ENCODE results near the gene USP49. TPM values are rescaled to one million over a fixed set of nuclear protein-coding genes. Genes with fewer than 3 reads are reported as not detected.
"Not testable (repeated sequence)": the region's sequence is repeated elsewhere in the genome, so short reads cannot be mapped to it uniquely, and the experiment has no call there.

Gene USP49
- total RNA-seq, 1 experiment from 2014 or later, result 1.6 TPM

DNA sequence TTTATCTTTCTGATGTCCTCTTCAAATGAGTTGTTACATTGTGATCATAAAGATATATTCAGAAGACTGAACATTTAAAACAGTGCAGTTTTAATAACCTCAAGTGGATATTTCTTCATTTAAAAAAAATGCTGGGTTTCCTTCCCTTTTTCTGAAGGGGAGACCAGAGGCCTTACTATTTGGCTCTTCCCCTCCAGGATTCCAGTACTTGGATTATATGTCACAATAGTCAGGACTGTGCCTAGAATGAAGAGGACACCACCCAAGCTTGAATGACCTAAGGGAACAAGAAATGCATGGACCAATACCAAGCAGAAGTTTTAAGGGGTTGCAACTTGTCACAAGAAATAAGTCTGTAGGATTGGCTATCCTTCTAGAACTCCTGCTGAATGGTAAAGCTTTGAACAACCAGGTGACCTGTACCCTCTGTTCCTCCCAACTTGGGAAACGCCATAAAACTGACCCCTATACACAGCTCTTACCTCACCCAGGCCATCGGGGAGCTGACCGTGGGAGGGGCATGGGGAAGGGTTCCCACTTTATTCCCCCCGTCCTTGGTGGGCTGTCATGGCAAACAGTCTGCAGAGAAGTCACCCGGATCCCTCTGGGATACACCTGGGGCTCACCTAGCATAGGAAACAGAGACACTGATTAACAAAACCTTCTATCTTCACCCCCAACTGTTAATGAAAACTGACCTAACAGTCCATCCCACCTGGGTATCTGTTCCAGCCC lies 117.5 kb downstream of the USP49 start:
- no peak for DNase-seq (ENCODE audit: low read depth)
- in situ Hi-C loops (cut with HindIII; ENCODE audit: low pct_unique_long_range_greater_than_20kb, low sequenced_read_pairs), result no loop called here

DNA sequence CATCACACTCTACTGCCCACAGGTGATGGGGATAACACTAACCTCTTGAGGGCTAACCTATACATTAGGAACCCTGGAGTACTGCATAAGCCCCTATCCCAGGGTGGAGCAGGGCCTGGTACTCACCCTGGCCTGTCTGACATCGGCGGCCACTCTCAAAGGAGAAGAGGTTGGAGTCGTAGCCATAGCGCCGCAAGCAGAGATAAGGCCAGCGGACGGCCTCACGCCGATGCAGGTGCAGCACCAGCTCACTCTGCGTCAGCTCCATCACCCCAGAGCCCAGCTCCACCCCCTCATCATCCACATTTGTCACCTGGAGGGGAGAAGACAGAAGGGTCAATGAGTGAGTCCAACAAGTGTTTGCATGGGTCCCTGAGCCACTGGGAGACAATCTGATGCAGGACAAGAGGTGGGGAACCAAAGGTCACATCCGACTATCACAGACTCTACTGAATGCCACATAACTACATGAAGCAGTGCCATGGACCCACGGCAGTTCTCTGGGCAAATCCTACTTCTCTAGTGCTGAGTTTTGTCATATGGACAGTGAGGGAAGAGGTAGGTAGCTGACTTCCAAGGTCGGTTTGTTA lies 119.8 kb downstream of the USP49 start:
- no peak for DNase-seq (ENCODE audit: low read depth)
- in situ Hi-C loops (cut with HindIII; ENCODE audit: low pct_unique_long_range_greater_than_20kb, low sequenced_read_pairs), result no loop called here

GRCh38 chr6:41774841-41775240 lies 120.3 kb downstream of the USP49 start:
- in situ Hi-C loops (cut with HindIII; ENCODE audit: low pct_unique_long_range_greater_than_20kb, low sequenced_read_pairs), result no loop called here
- no peak for DNase-seq (ENCODE audit: low read depth)

DNA sequence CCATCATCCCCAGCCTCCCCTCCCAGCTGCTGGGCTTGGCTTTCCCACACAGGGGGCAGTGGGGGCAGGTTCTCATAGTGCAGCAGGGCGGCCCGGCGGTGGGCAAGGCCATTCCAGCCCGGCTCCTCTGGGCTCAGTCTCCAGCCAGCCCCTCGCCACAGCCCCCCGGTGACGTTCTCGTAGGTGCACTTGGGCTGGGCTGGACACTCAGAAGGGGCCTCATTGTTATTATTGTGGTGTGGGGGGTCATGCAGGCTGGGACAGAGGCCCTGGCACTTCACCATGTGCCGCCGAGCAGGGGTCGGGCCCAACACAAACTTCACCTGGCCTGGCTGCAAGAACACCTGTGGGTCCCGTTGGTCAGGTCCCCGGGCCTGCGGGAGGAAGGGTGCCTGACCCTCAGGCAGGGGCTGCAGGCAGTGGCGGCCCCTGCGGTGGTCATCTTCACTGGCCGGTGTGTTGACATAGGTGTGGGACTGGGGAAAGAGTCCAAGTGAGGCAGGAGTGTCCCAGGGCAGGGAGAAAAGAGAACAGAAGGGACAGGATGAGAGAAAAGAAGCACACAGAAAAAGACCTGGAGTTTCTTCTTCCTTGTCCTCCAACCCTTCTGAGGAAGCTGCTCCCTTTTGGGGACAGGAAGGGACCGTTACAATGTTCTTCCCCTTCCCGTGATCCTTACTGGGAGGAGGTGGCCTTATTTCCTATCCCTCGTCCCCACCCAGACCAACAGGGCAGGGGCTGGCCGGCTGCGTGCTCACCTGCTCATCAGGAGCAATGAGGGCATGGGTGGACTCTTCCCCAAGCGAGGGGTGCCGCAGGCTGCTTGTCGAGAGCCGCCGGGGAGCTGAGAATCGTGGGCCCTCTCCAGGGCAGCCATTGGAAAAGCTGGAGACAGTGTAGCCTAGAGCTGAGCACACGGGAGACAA lies 123.9 kb downstream of the USP49 start:
- no peak for DNase-seq (ENCODE audit: low read depth)
- in situ Hi-C loops (cut with HindIII; ENCODE audit: low pct_unique_long_range_greater_than_20kb, low sequenced_read_pairs), result no loop called here

- in situ Hi-C loops (cut with HindIII; ENCODE audit: low pct_unique_long_range_greater_than_20kb, low sequenced_read_pairs), result no loop called here
- DNase-seq (ENCODE audit: low read depth), result no peak
Measured at GRCh38 chr6:41770381-41771057, 124.7 kb downstream of the USP49 start.

DNA sequence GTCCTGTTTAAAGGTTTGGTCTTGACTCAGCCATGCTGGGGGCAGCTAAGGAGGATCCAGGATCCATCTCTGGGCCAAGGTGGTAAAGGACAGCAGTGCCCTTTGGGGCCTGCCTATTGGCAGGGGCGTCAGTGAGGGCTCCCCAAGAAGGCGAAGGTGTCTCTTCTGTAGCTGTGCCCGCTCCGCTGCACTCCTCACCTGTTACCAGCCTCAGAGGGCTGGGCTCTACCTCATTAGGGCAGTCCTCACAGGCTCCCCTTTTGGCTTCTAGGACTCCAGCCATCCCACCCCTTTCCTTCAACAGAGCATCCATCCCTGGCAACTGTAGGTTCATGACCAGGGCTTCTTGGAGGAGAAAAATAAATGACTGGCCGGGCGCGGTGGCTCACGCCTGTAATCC lies 125.8 kb downstream of the USP49 start:
- DNase-seq (ENCODE audit: low read depth), result no peak
- in situ Hi-C loops (cut with HindIII; ENCODE audit: low pct_unique_long_range_greater_than_20kb, low sequenced_read_pairs), result no loop called here

DNA sequence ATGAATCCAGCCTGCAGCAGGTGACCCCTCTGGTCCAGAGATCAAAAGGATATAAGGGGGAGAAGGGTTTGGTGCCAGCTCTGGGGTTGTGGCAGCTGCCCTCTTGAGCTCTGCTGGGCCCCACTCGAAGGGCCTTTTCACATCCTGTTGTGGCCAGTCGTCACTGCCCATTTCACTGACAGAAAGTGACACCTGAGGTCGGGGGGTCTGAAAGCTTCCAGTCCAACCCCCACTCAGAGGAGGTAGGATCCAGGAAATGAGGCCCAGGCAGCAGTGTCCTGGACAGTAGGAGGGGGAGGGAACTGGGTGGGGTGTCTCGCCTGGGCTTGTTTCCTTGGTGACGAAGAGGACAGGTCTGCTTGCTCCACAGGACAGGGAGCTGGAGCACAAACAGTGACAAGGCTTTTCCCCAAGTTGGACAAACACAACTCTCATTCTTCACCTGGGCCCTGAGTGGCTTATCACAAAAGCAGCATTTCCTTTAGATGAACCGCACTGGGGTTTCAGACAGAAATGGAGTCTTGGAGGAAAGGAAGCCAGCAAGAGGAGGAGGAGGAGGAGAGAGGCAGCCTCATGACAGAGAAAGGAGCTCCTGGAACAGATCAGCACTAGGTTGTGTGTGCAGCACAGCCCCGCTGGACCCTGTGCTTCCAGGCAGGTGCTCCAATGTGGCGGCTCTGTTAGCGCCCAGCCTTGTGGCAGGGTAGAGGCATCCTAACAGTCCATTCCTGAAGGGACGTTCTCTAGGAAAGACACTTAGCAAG lies 126.4 kb downstream of the USP49 start:
- DNase-seq (ENCODE audit: low read depth), result peak; percentile 44
- in situ Hi-C loops (cut with HindIII; ENCODE audit: low pct_unique_long_range_greater_than_20kb, low sequenced_read_pairs), result no loop called here

DNA sequence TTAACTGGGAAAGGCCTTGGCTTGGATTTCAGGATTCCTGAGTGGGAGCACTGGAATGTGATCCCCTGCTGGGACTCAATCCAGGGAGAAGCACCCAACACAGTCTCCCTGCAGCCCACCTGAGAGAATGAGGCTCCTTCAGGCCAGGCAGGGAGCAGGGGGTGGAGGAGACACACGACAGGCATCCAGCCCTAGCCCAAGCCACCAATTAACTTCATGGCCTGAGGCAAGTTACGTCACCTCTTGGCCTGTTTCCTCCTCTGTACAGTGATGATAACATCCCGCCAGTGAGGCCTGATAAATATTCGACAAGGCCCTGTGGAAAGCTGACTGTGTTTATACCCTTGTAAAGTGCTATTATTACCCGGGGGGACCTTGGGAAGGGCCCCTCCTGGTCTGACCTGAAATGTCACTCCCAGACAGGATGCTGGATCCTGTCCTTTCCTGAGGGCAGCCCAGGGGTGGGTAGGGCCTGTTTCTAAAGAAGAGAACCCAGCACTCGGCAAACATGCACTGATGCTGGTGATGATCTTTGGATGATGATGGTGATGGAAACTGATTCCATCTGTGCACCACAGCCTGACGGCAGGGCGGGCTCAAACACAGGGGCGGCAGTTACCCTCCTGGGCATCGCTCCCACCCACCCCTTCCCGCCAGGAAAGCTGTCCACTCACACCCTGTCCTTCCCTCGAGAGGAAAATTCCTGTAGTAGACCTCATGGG lies 127.9 kb downstream of the USP49 start:
- in situ Hi-C loops (cut with HindIII; ENCODE audit: low pct_unique_long_range_greater_than_20kb, low sequenced_read_pairs), result no loop called here
- peak; percentile 56 for DNase-seq (ENCODE audit: low read depth)

- in situ Hi-C loops (cut with HindIII; ENCODE audit: low pct_unique_long_range_greater_than_20kb, low sequenced_read_pairs); DNase-seq (ENCODE audit: low read depth): not testable (repeated sequence)
Measured at GRCh38 chr6:41766043-41766664, 129.0 kb downstream of the USP49 start.

GRCh38 chr6:41763470-41763869 lies 131.7 kb downstream of the USP49 start:
- in situ Hi-C loops (cut with HindIII; ENCODE audit: low pct_unique_long_range_greater_than_20kb, low sequenced_read_pairs), result no loop called here
- no peak for DNase-seq (ENCODE audit: low read depth)

GRCh38 chr6:41759905-41760579 lies 135.1 kb downstream of the USP49 start:
- DNase-seq (ENCODE audit: low read depth), result no peak
- in situ Hi-C loops (cut with HindIII; ENCODE audit: low pct_unique_long_range_greater_than_20kb, low sequenced_read_pairs), result no loop called here

DNA sequence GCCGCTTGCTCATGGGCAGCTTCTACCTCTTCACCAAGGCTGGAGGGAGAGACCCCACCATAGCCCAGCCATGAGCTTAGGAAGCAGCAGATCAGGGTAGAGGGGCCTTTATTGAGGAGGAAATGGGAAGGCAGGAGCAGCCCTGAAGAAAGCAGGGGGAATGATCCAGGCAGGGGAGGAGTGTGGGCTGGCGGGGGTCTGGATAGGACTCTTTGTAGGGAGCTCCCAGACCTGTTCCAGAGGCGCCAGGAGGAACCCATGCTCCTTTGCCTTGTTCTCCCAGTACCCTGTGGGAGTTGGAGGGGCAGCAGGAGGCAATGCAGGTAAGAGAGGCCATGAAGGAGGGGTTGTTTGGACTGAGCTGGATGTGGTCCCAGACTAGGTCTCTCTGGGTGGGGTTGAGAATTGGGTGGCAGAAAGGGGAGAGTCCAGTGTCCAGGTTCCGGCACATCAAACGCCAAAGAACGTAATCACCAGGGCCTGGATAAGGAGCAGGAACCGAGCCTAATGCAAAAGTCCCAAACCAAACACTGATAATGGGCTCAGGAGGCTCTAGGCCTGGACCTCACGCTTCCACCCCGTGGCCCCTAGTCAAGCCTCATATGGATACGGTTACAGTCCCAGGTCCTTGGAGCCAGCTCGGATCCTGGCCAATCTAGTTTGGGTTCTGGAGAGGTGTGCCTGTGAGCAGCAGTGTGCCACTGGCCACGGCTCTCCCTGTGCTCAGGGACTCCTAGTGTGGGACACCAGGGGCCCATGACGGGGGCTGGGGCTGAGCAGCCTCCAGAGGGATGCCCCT lies 135.9 kb downstream of the USP49 start:
- no peak for DNase-seq (ENCODE audit: low read depth)
- in situ Hi-C loops (cut with HindIII; ENCODE audit: low pct_unique_long_range_greater_than_20kb, low sequenced_read_pairs), result no loop called here

GRCh38 chr6:41758641-41759035 lies 136.5 kb downstream of the USP49 start:
- no peak for DNase-seq (ENCODE audit: low read depth)
- in situ Hi-C loops (cut with HindIII; ENCODE audit: low pct_unique_long_range_greater_than_20kb, low sequenced_read_pairs), result no loop called here

GRCh38 chr6:41757931-41758640 lies 137.1 kb downstream of the USP49 start:
- DNase-seq (ENCODE audit: low read depth), result no peak
- in situ Hi-C loops (cut with HindIII; ENCODE audit: low pct_unique_long_range_greater_than_20kb, low sequenced_read_pairs), result no loop called here

- in situ Hi-C loops (cut with HindIII; ENCODE audit: low pct_unique_long_range_greater_than_20kb, low sequenced_read_pairs), result no loop called here
- no peak for DNase-seq (ENCODE audit: low read depth)
Measured at GRCh38 chr6:41757271-41757670, 137.9 kb downstream of the USP49 start.
